ENCODE data around the gene POFUT1. TPM values are rescaled to one million over a fixed set of nuclear protein-coding genes. Genes with fewer than 3 reads are reported as not detected.

Gene POFUT1
- total RNA-seq, 1 experiment from 2014 or later, result 29.4 TPM

DNA sequence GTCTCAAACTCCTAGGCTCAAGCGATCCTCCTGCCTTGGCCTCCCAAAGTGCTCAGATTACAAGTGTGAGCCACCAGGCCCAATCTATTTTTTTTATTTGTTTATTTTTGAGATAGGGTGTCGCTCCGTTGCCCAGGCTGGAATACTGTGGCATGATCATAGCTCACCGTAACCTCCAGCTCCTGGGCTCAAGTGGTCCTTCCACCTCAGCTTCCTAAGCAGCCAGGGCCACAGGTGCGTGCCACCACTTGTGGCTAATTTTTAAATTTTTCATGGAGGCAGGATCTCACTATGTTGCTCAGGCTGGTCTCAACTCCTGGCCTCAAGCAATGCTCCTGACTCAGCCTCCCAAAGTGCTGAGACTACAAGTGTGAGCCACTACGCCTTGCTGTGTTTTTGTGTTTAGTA, 79.6 kb downstream of the POFUT1 start:
- Mint-ChIP-seq H3K4me3 (no peak overlapping the region), H3K27ac (no peak overlapping the region), H3K4me1 (no peaks in the 10 kb centered on the region), H3K9me3 (no peaks in the 10 kb centered on the region), H3K36me3 (no peaks in the 10 kb centered on the region), H3K27me3 (ENCODE audit: low read depth) (no peaks in the 10 kb centered on the region)
- TF ChIP-seq, protein P1, sequence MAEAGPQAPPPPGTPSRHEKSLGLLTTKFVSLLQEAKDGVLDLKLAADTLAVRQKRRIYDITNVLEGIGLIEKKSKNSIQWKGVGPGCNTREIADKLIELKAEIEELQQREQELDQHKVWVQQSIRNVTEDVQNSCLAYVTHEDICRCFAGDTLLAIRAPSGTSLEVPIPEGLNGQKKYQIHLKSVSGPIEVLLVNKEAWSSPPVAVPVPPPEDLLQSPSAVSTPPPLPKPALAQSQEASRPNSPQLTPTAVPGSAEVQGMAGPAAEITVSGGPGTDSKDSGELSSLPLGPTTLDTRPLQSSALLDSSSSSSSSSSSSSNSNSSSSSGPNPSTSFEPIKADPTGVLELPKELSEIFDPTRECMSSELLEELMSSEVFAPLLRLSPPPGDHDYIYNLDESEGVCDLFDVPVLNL (CRISPR knock-in tag; IDR thresholded peaks at IDR 0.05; ENCODE audit: borderline replicate concordance, low read depth), result no peak
- TF ChIP-seq MYBL2 (CRISPR knock-in tag; IDR thresholded peaks at IDR 0.05) (no peak), NR2C2 (CRISPR knock-in tag; IDR thresholded peaks at IDR 0.05) (no peak), ZNF263 (CRISPR knock-in tag; IDR thresholded peaks at IDR 0.05; ENCODE audit: low read depth) (no peak)
- ChIA-PET POLR2A (no interaction called here), CTCF (interaction anchor here (0.6 kb wide), 1 partner anchor 72 kb away, joined by 4 read pairs; no protein-coding TSS in a partner anchor)
- DNase-seq (ENCODE audit: low spot score), result no peak
- no peak for ATAC-seq

Other genes starting within 250 kb of the POFUT1 start
- gene XKR7, start 239.7 kb upstream of the POFUT1 start, total RNA-seq (2021), result 2.3 to 2.6 TPM (median 2.5 TPM) in 3 replicates
- gene CCM2L, start 197.4 kb upstream of the POFUT1 start, total RNA-seq (2021), result 7.8 to 10.9 TPM (median 9.1 TPM) in 3 replicates
- gene HCK, start 155.6 kb upstream of the POFUT1 start, total RNA-seq (2021), result 1.2 to 1.4 TPM (median 1.3 TPM) in 3 replicates
- gene TM9SF4, start 98.2 kb upstream of the POFUT1 start, total RNA-seq (2021), result 44.8 to 54.9 TPM (median 50.6 TPM) in 3 replicates
- 21.4 to 22.6 TPM (median 22.6 TPM) in 3 replicates for gene PLAGL2, start 137 bp upstream of the POFUT1 start, total RNA-seq (2021)
- 18.2 to 21.5 TPM (median 18.4 TPM) in 3 replicates for gene KIF3B, start 69.8 kb downstream of the POFUT1 start, total RNA-seq (2021)
- gene ASXL1, start 150.5 kb downstream of the POFUT1 start, total RNA-seq (2021), result 20.7 to 22.7 TPM (median 21.3 TPM) in 3 replicates